ENCODE measurements around the gene RSPH6A. TPM values are rescaled to one million over a fixed set of nuclear protein-coding genes. Genes with fewer than 3 reads are reported as not detected.

RSPH6A gene
- total RNA-seq, 1 donor from 2014 or later = 0.28 TPM

GRCh38 chr19:45773384-45773783 lies 41.7 kb downstream of the RSPH6A start:
- Mint-ChIP-seq H3K36me3 (ENCODE audit: low read depth, unreplicated experiment) (peaks cover 31% of the 10 kb centered on the region), H3K27me3 (ENCODE audit: unreplicated experiment) (peaks cover 28% of the 10 kb centered on the region), H3K4me1 (ENCODE audit: unreplicated experiment) (peaks cover 9% of the 10 kb centered on the region), H3K27ac (ENCODE audit: unreplicated experiment) (no peak overlapping the region), H3K4me3 (ENCODE audit: unreplicated experiment) (no peak overlapping the region), H3K9me3 (ENCODE audit: unreplicated experiment) (no peaks in the 10 kb centered on the region)
- TF ChIP-seq, protein P1, sequence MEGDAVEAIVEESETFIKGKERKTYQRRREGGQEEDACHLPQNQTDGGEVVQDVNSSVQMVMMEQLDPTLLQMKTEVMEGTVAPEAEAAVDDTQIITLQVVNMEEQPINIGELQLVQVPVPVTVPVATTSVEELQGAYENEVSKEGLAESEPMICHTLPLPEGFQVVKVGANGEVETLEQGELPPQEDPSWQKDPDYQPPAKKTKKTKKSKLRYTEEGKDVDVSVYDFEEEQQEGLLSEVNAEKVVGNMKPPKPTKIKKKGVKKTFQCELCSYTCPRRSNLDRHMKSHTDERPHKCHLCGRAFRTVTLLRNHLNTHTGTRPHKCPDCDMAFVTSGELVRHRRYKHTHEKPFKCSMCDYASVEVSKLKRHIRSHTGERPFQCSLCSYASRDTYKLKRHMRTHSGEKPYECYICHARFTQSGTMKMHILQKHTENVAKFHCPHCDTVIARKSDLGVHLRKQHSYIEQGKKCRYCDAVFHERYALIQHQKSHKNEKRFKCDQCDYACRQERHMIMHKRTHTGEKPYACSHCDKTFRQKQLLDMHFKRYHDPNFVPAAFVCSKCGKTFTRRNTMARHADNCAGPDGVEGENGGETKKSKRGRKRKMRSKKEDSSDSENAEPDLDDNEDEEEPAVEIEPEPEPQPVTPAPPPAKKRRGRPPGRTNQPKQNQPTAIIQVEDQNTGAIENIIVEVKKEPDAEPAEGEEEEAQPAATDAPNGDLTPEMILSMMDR (IDR thresholded peaks at IDR 0.05; ENCODE audit: unreplicated experiment) = no peak
- DNase-seq (ENCODE audit: low spot score) = no peak

GRCh38 chr19:45772912-45773311 lies 42.2 kb downstream of the RSPH6A start:
- no peak overlapping the region for H3K4me3 Mint-ChIP-seq (ENCODE audit: unreplicated experiment)
- no peaks in the 10 kb centered on the region for H3K9me3 Mint-ChIP-seq (ENCODE audit: unreplicated experiment)
- H3K36me3 Mint-ChIP-seq (ENCODE audit: low read depth, unreplicated experiment) = peaks cover 28% of the 10 kb centered on the region
- no peak overlapping the region for H3K27ac Mint-ChIP-seq (ENCODE audit: unreplicated experiment)
- peaks cover 28% of the 10 kb centered on the region for H3K27me3 Mint-ChIP-seq (ENCODE audit: unreplicated experiment)
- DNase-seq (ENCODE audit: low spot score) = no peak
- peaks cover 9% of the 10 kb centered on the region for H3K4me1 Mint-ChIP-seq (ENCODE audit: unreplicated experiment)
- TF ChIP-seq, protein P1 (IDR thresholded peaks at IDR 0.05; ENCODE audit: unreplicated experiment) = no peak

DNA sequence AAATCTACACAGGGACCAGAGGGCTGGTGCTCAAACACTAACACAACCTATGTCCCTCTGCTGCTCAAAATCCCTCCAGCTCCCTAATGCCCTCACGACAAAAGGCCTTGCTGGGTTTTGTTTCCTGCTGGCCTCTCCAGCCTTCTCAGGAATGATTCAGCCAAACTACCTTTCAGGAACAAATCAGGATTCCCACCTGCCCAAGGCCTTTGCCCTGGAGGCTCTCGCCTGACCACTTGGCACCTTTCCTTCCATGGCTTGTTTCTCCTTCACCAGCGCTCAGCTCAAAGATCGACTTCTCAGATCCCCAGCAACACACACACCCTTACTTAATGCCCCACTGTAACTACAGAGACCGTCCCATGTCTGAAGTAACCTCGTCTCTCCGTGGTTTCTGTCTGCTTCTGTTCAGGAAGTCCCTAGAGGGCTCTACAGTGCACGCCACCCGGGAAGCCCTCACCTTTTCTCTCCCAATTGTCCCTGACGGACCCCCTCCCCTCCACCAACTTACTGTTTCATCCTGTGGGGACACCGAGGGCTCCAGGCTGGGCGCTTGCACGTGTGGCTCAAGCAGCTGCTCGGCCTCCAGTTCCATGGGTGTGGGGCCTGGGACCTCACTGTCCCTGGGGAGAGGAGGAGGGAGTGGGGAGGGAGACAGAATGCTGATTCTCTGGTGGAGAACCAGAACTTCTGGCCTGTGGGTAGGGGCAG lies 42.8 kb downstream of the RSPH6A start:
- Mint-ChIP-seq H3K9me3 (ENCODE audit: unreplicated experiment) (no peaks in the 10 kb centered on the region), H3K27me3 (ENCODE audit: unreplicated experiment) (peaks cover 26% of the 10 kb centered on the region), H3K4me1 (ENCODE audit: unreplicated experiment) (peaks cover 9% of the 10 kb centered on the region), H3K27ac (ENCODE audit: unreplicated experiment) (peak overlapping the region; percentile 13), H3K36me3 (ENCODE audit: low read depth, unreplicated experiment) (peaks cover 24% of the 10 kb centered on the region), H3K4me3 (ENCODE audit: unreplicated experiment) (peak overlapping the region; percentile 75)
- TF ChIP-seq, protein P1 (IDR thresholded peaks at IDR 0.05; ENCODE audit: unreplicated experiment) = no peak
- DNase-seq (ENCODE audit: low spot score) = no peak

DNA sequence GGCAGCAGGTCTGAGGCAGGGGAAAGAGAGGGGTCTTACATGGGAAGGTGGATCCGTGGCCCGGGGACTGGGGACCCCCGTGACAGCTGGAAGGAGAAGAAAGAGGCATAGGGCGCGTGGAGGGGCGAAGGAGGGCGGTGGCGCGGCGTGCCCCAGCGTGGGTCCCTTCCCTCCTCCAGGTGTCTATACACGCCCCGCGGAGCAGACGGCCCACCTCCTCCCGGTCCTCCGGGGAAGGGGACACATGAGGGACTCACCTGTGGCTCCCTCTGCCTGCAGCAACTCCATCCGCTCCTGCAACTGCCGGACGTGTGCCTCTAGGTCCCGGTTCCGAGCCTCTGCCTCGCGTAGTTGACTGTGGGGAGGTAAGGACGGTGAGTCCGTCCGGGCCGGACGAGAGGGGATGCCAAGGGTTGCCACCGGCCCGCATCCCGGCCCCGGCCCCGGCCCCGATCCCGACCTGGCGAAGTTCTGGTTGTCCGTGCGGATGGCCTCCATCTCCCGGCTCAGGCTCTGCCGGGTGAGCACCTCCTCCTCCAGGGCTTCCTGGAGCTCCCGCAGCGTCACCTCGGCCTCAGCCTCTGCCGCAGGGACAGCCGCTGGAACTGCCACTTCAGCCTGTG lies 43.7 kb downstream of the RSPH6A start:
- Mint-ChIP-seq H3K27ac (ENCODE audit: unreplicated experiment) (peak overlapping the region; percentile 54), H3K9me3 (ENCODE audit: unreplicated experiment) (no peaks in the 10 kb centered on the region), H3K4me1 (ENCODE audit: unreplicated experiment) (peaks cover 9% of the 10 kb centered on the region), H3K4me3 (ENCODE audit: unreplicated experiment) (peak overlapping the region; percentile 86), H3K27me3 (ENCODE audit: unreplicated experiment) (peaks cover 25% of the 10 kb centered on the region), H3K36me3 (ENCODE audit: low read depth, unreplicated experiment) (peaks cover 21% of the 10 kb centered on the region)
- TF ChIP-seq, protein P1 (IDR thresholded peaks at IDR 0.05; ENCODE audit: unreplicated experiment) = no peak
- DNase-seq (ENCODE audit: low spot score) = no peak

Data from endothelial cell (in vitro differentiated cells).